ENCODE measurements around the gene CRTC2. TPM values are rescaled to one million over a fixed set of nuclear protein-coding genes. Genes with fewer than 3 reads are reported as not detected.

CRTC2 gene
- total RNA-seq, 1 experiment from 2014 or later = 45.7 TPM

- Histone ChIP-seq H3K9me3 (ENCODE audit: control insufficient read depth, low read depth, low read length) (no peaks in the 10 kb centered on the region), H3K14ac (ENCODE audit: insufficient read depth, low read length) (no peak overlapping the region), H3K27ac (ENCODE audit: insufficient read length, low read depth, low read length) (no peak overlapping the region), H3K9ac (ENCODE audit: extremely low read depth, insufficient read length, low read length) (no peak overlapping the region), H3K4ac (ENCODE audit: low read depth, low read length) (no peak overlapping the region), H2AK5ac (ENCODE audit: insufficient read length, low read length) (no peak overlapping the region), H3K23ac (ENCODE audit: insufficient read length, low read depth, low read length) (no peak overlapping the region), H3K79me2 (ENCODE audit: insufficient read depth, low read length) (no peaks in the 10 kb centered on the region), H3K23me2 (ENCODE audit: insufficient read length, low read depth, low read length, poor library complexity, severe bottlenecking) (no peaks in the 10 kb centered on the region), H2BK120ac (ENCODE audit: low read depth, low read length, poor library complexity, severe bottlenecking) (no peak overlapping the region), H3K4me1 (ENCODE audit: insufficient read depth, low read length) (no peaks in the 10 kb centered on the region), H4K5ac (ENCODE audit: insufficient read length, low read depth, low read length) (no peak overlapping the region), H2BK12ac (ENCODE audit: insufficient read length, low read depth, low read length) (no peak overlapping the region), H3K4me2 (ENCODE audit: insufficient read depth, insufficient read length, low read length) (no peak overlapping the region), H3K56ac (ENCODE audit: insufficient read length, low read depth, low read length) (no peak overlapping the region), H3T11ph (ENCODE audit: low read length) (no peak overlapping the region), H3K18ac (ENCODE audit: insufficient read length, low read depth, low read length) (no peak overlapping the region), H2AFZ (ENCODE audit: low read length) (no peak overlapping the region), H2BK15ac (ENCODE audit: low read depth, low read length) (no peak overlapping the region), H4K91ac (ENCODE audit: insufficient read length, low read depth, low read length) (no peak overlapping the region), H2BK5ac (ENCODE audit: insufficient read length, low read length) (no peak overlapping the region), H3K27me3 (ENCODE audit: insufficient read depth, low read length) (no peaks in the 10 kb centered on the region), H4K8ac (replicated peaks; ENCODE audit: insufficient read length, low read depth, low read length) (no peak overlapping the region), H4K20me1 (ENCODE audit: control insufficient read depth, insufficient read depth, insufficient read length) (peaks cover 3% of the 10 kb centered on the region), H3K79me1 (ENCODE audit: insufficient read depth, low read depth, low read length, poor library complexity, severe bottlenecking) (no peaks in the 10 kb centered on the region), H2BK20ac (ENCODE audit: low read depth, low read length, poor library complexity, severe bottlenecking) (no peak overlapping the region)
- peaks cover 44 to 76% (median 69%) of the 10 kb centered on the region in 3 experiments for H3K36me3 Mint-ChIP-seq (ENCODE audit: insufficient read depth in 1 of 3, low read depth in 3 of 3)
- no CpG with 5 or more reads among the region's 11 CpGs for WGBS (ENCODE audit: extremely low coverage, insufficient read length, low lambda C conversion rate)
- no peak for TF ChIP-seq CTCF (conservative IDR thresholded peaks at IDR 0.05)
- DNase-seq = no peak
- H3K27me3 Mint-ChIP-seq (ENCODE audit: low read depth) = no peaks in the 10 kb centered on the region
- no peaks in the 10 kb centered on the region for H3K4me1 Mint-ChIP-seq
- no peaks in the 10 kb centered on the region for H3K9me3 Mint-ChIP-seq
- H3K27ac Mint-ChIP-seq = no peak overlapping the region; a peak in 1 of 7 replicates
- no peak overlapping the region; a peak in 1 of 5 replicates for H3K4me3 Mint-ChIP-seq
Observed at GRCh38 chr1:153933955-153934354, 24.5 kb downstream of the CRTC2 start.
